Natural killer cell (primary cell): ENCODE data around the gene FILIP1L. TPM values are rescaled to one million over a fixed set of nuclear protein-coding genes. Genes with fewer than 3 reads are reported as not detected.

Source experiments
- ATAC-seq, 3 donors: fragments of 150-1000 bp in 2 of 3; fragments of 200-7000 bp in 1 of 3; cut with Tn5 transposase; 1 replicate in 1 of 3; 2 replicates in 2 of 3; pipeline ENCODE4 v1.10.0; 2021; ENCODE audit warnings: mild to moderate bottlenecking in 2 of 3, moderate library complexity in 2 of 3
- DNase-seq, 2 donors: peaks; one replicate each; pipeline versions ENCODE4 v3.0.0 to v3.0.0-alpha.2; 2013 to 2021; ENCODE audit warnings: mixed read lengths in 1 of 2
- H3K27ac ChIP-seq: one replicate; pipeline ENCODE4 v1.5.1; 2013; ENCODE audit warnings: mild to moderate bottlenecking, low read length
- H3K27me3 ChIP-seq: one replicate; pipeline ENCODE4 v1.6.1; 2013; ENCODE audit warnings: low read length; ENCODE audit not compliant: control insufficient read depth, insufficient read depth
- H3K36me3 ChIP-seq: one replicate; pipeline ENCODE4 v1.6.1; 2013; ENCODE audit warnings: low read length; ENCODE audit not compliant: control insufficient read depth, insufficient read depth
- H3K4me1 ChIP-seq: one replicate; pipeline ENCODE4 v1.6.1; 2013; ENCODE audit warnings: low read length; ENCODE audit not compliant: control insufficient read depth, insufficient read depth
- H3K4me3 ChIP-seq: one replicate; pipeline ENCODE4 v1.5.1; 2013; ENCODE audit warnings: low read length
- H3K9me3 ChIP-seq: one replicate; pipeline ENCODE4 v1.6.1; 2013; ENCODE audit warnings: low read length; ENCODE audit not compliant: control insufficient read depth, insufficient read depth
- H3K27ac Mint-ChIP-seq, 2 donors: one replicate each; pipeline ENCODE4 v1.8.0; 2022; ENCODE audit warnings: mild to moderate bottlenecking in 2 of 2, mixed read lengths in 2 of 2, moderate library complexity in 1 of 2
- H3K27me3 Mint-ChIP-seq, 2 donors: one replicate each; pipeline ENCODE4 v1.8.0; 2022; ENCODE audit warnings: low read depth in 2 of 2, mixed read lengths in 2 of 2
- H3K36me3 Mint-ChIP-seq: one replicate; pipeline ENCODE4 v1.8.0; 2022; ENCODE audit warnings: mixed read lengths
- H3K4me1 Mint-ChIP-seq, 2 donors: one replicate each; pipeline ENCODE4 v1.8.0; 2022; ENCODE audit warnings: mixed read lengths in 2 of 2
- H3K4me3 Mint-ChIP-seq: one replicate; pipeline ENCODE4 v1.8.0; 2022; ENCODE audit warnings: mild to moderate bottlenecking, moderate library complexity, mixed read lengths
- H3K9me3 Mint-ChIP-seq, 2 donors: one replicate each; pipeline ENCODE4 v1.8.0; 2022; ENCODE audit warnings: mixed read lengths in 2 of 2
- WGBS: methylation state at CpG from one replicate; pipeline ENCODE4 v1.1.7; 2013; ENCODE audit warnings: missing lambda C conversion rate; ENCODE audit not compliant: insufficient coverage; 5-methylcytosine and 5-hydroxymethylcytosine counted together
- intact Hi-C: fragments of 100-400 bp; cut with micrococcal nuclease; formaldehyde crosslinking; loops from one replicate; pipeline ENCODE4 v1.14.2; 2022
- total RNA-seq, 4 donors: library from RNA; stranded (reverse); fragments of 120-200 nt in 1 of 4; gene quantifications; one replicate each; pipeline versions ENCODE4 v1.2.3 to v1.2.4, GENCODE V29; 2013 to 2022
- TF ChIP-seq, protein P1 (sequence below): fragments of 200-600 bp; IDR thresholded peaks from one replicate; pipeline ENCODE4 v1.8.0; 2022; ENCODE audit warnings: antibody characterized with exemption

FILIP1L gene
- total RNA-seq, 3 donors from 2014 or later (not counting 1 experiment from before 2014, with no cell fraction given), result 0.12 TPM; not detected in 2

DNA sequence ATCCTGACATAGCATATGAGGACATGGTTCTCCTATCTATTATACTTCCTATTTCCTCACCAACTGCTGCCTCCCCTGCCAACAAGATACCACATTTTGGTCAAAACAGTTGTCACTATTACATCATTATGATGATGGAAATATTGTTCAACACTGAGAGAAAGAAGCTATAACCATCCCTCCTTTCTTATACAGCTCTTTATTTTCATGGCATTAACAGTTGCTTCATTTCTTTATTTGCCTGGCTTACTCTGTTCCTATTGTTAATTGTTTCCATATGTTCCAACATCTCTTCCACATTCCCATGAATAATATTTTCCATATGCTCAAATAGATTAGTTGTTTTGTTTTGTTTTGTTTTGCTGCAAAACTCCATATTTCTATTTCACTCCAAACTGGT is 40.8 kb upstream of the FILIP1L start:
- no peak for ATAC-seq
- intact Hi-C loops, result no loop called here
- Mint-ChIP-seq H3K4me1 (no peaks in the 10 kb centered on the region), H3K27me3 (no peaks in the 10 kb centered on the region), H3K36me3 (peaks cover 16% of the 10 kb centered on the region), H3K27ac (no peak overlapping the region), H3K4me3 (no peak overlapping the region), H3K9me3 (peaks cover 8 to 9% of the 10 kb centered on the region in 2 donors)
- Histone ChIP-seq H3K4me3 (no peak overlapping the region), H3K27me3 (no peaks in the 10 kb centered on the region), H3K9me3 (peaks cover 5% of the 10 kb centered on the region), H3K36me3 (no peaks in the 10 kb centered on the region), H3K4me1 (no peaks in the 10 kb centered on the region), H3K27ac (no peak overlapping the region)
- TF ChIP-seq, protein P1, sequence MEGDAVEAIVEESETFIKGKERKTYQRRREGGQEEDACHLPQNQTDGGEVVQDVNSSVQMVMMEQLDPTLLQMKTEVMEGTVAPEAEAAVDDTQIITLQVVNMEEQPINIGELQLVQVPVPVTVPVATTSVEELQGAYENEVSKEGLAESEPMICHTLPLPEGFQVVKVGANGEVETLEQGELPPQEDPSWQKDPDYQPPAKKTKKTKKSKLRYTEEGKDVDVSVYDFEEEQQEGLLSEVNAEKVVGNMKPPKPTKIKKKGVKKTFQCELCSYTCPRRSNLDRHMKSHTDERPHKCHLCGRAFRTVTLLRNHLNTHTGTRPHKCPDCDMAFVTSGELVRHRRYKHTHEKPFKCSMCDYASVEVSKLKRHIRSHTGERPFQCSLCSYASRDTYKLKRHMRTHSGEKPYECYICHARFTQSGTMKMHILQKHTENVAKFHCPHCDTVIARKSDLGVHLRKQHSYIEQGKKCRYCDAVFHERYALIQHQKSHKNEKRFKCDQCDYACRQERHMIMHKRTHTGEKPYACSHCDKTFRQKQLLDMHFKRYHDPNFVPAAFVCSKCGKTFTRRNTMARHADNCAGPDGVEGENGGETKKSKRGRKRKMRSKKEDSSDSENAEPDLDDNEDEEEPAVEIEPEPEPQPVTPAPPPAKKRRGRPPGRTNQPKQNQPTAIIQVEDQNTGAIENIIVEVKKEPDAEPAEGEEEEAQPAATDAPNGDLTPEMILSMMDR, result no peak
- no peak for DNase-seq

DNA sequence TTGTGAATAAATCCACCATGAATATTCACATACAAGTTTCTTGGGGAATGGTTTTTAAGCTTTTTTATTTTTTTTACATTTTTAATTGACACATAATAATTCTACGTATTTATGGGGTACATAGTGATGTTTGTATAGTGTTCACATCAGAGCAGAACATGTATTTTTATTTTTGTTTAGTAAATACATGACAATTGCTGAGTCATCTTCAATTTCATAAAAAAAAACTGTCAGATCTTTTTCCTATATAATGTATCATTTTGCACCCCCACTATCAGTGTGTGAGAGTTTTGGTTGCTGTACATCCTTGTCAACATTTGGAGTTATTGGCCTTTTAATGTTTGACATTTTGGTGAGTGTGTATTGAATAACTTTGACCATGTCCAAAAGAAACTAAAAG is 39.9 kb upstream of the FILIP1L start:
- H3K4me3 Mint-ChIP-seq, result no peak overlapping the region
- Histone ChIP-seq H3K27ac (no peak overlapping the region), H3K4me3 (no peak overlapping the region), H3K9me3 (peaks cover 5% of the 10 kb centered on the region), H3K4me1 (no peaks in the 10 kb centered on the region), H3K36me3 (no peaks in the 10 kb centered on the region), H3K27me3 (no peaks in the 10 kb centered on the region)
- no peak for ATAC-seq
- no peak overlapping the region for H3K27ac Mint-ChIP-seq
- intact Hi-C loops, result no loop called here
- peaks cover 8 to 9% of the 10 kb centered on the region in 2 donors for H3K9me3 Mint-ChIP-seq
- peaks cover 16% of the 10 kb centered on the region for H3K36me3 Mint-ChIP-seq
- TF ChIP-seq, protein P1, result no peak
- H3K27me3 Mint-ChIP-seq, result no peaks in the 10 kb centered on the region
- no peaks in the 10 kb centered on the region for H3K4me1 Mint-ChIP-seq
- no peak for DNase-seq
- no CpG with 5 or more reads among the region's 1 CpG for WGBS

DNA sequence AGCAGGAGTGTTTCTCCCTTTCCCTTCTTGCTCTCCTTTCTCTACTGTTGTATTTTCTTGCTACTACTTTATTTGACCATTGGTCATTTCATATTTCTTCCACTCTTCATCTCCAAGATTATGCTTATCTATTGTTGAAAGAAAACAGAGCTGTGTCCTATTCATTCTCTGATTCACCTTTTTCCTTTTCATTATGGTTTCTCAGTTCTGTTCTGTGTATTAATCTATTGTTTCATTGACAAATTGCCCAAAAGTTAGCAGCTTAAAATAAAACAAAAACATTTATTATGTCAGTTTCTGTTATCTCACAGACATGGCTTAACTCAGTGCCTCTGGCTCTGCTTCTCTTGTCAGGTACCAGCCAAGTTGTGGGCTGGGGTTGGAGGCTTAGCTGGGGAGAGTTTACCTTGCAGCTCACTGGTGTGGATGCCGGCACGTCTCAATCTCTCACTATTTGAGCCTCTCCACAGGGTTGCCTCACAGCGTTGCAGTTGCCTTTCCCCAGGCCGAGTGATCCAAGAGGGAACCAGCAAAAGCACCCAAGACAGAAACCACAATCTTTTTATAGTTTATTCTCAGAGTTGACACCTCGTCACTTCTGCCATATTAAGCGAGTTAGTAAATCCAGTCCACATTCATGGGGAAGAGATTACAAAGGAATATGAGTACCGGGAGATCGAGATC is 36.9 kb upstream of the FILIP1L start:
- intact Hi-C loops, result no loop called here
- ATAC-seq (no peak), DNase-seq (no peak)
- no peaks in the 10 kb centered on the region for H3K36me3 ChIP-seq
- peaks cover 3% of the 10 kb centered on the region for H3K9me3 ChIP-seq
- no peak overlapping the region for H3K27ac ChIP-seq
- WGBS, result 91% methylated on average over 8 of the region's 8 CpGs
- Mint-ChIP-seq H3K27me3 (no peaks in the 10 kb centered on the region), H3K9me3 (peaks cover 5 to 6% of the 10 kb centered on the region in 2 donors), H3K4me1 (no peaks in the 10 kb centered on the region), H3K4me3 (no peak overlapping the region), H3K36me3 (peaks cover 10% of the 10 kb centered on the region), H3K27ac (no peak overlapping the region)
- H3K4me3 ChIP-seq, result no peak overlapping the region
- H3K4me1 ChIP-seq, result no peaks in the 10 kb centered on the region
- no peaks in the 10 kb centered on the region for H3K27me3 ChIP-seq
- TF ChIP-seq, protein P1, result no peak

DNA sequence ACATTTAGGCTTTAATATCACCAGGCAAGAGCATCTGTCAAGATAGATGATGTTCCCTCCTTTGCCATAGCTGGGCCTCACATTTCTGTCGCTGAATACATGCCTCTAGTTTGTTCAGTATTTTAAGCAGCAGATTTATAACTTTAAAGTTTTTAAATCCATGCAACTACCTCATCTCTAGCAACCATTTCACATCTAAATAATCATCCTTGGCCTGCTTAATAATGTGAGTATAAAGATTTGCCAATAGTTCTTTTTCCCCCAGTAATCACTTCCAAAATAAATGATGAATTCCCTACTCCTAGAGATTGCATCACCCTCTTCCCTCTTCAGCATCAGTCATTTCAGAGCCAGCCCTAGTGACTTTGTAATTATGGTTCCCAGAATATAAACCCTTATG is 36.2 kb upstream of the FILIP1L start:
- H3K27me3 ChIP-seq, result no peaks in the 10 kb centered on the region
- intact Hi-C loops, result no loop called here
- no peak overlapping the region for H3K4me3 Mint-ChIP-seq
- peaks cover 5 to 6% of the 10 kb centered on the region in 2 donors for H3K9me3 Mint-ChIP-seq
- no peak overlapping the region for H3K4me3 ChIP-seq
- H3K4me1 Mint-ChIP-seq, result no peaks in the 10 kb centered on the region
- no peak for DNase-seq
- peaks cover 8% of the 10 kb centered on the region for H3K36me3 Mint-ChIP-seq
- TF ChIP-seq, protein P1, result no peak
- no peaks in the 10 kb centered on the region for H3K27me3 Mint-ChIP-seq
- H3K36me3 ChIP-seq, result no peaks in the 10 kb centered on the region
- ATAC-seq, result no peak
- 100% methylated on average over 1 of the region's 1 CpG for WGBS
- H3K4me1 ChIP-seq, result no peaks in the 10 kb centered on the region
- no peak overlapping the region for H3K27ac ChIP-seq
- no peaks in the 10 kb centered on the region for H3K9me3 ChIP-seq
- H3K27ac Mint-ChIP-seq, result no peak overlapping the region
